CD14-positive monocyte (primary cell): ENCODE measurements around the gene DUS2. TPM values are rescaled to one million over a fixed set of nuclear protein-coding genes. Genes with fewer than 3 reads are reported as not detected.

Experiments
- DNase-seq, 3 donors: peaks; one replicate each; pipeline ENCODE4 v3.0.0-alpha.2; 2011 to 2022
- H2AFZ ChIP-seq: 2 replicates; pipeline ENCODE4 v1.6.0; 2012; ENCODE audit warnings: mild to moderate bottlenecking, low read depth, low read length, inconsistent platforms; ENCODE audit not compliant: insufficient read depth, poor library complexity, severe bottlenecking
- H3K27ac ChIP-seq, 2 donors: 1 replicate in 1 of 2; 2 replicates in 1 of 2; pipeline ENCODE4 v1.5.1; 2012 to 2013; ENCODE audit warnings: low read length in 2 of 2, control low read depth in 1 of 2, inconsistent platforms in 1 of 2, low read depth in 1 of 2, mild to moderate bottlenecking in 1 of 2
- H3K27me3 ChIP-seq, 2 donors: one replicate each; pipeline versions ENCODE4 v1.6.0 to v1.6.1; 2011 to 2013; ENCODE audit warnings: low read length in 2 of 2; ENCODE audit not compliant: control insufficient read depth in 2 of 2, insufficient read depth in 2 of 2
- H3K36me3 ChIP-seq, 2 donors: replicated peaks in 1 of 2; 1 replicate in 1 of 2; 2 replicates in 1 of 2; pipeline versions ENCODE4 v1.5.1 to v1.6.1; 2012 to 2013; ENCODE audit warnings: low read length in 2 of 2, control low read depth in 1 of 2, inconsistent platforms in 1 of 2, mild to moderate bottlenecking in 1 of 2; ENCODE audit not compliant: insufficient read depth in 2 of 2, control insufficient read depth in 1 of 2
- H3K4me1 ChIP-seq, 2 donors: 1 replicate in 1 of 2; 2 replicates in 1 of 2; pipeline versions ENCODE4 v1.5.1 to v1.6.1; 2012 to 2013; ENCODE audit warnings: low read length in 2 of 2, control low read depth in 1 of 2, inconsistent platforms in 1 of 2, mild to moderate bottlenecking in 1 of 2, moderate library complexity in 1 of 2; ENCODE audit not compliant: insufficient read depth in 2 of 2, control insufficient read depth in 1 of 2
- H3K4me2 ChIP-seq: replicated peaks from 2 replicates; pipeline ENCODE3; 2012; ENCODE audit warnings: low read length, moderate library complexity, mild to moderate bottlenecking; ENCODE audit not compliant: poor library complexity, severe bottlenecking; ENCODE audit errors: extremely low read depth
- H3K4me3 ChIP-seq, 3 experiments: fragments of 200-600 bp in 1 of 3; sonication (generic) in 1 of 3; replicated peaks in 1 of 3; 1 replicate in 2 of 3; 2 replicates in 1 of 3; pipeline ENCODE4 v1.5.1; 2011 to 2013; ENCODE audit warnings: low read length in 3 of 3, mild to moderate bottlenecking in 3 of 3, control low read depth in 2 of 3, low read depth in 2 of 3, inconsistent platforms in 1 of 3, moderate library complexity in 1 of 3
- H3K79me2 ChIP-seq: 2 replicates; pipeline ENCODE4 v1.6.0; 2012; ENCODE audit warnings: mild to moderate bottlenecking, control low read depth, inconsistent platforms, low read length, moderate library complexity; ENCODE audit not compliant: insufficient read depth
- H3K9ac ChIP-seq: 2 replicates; pipeline ENCODE4 v1.6.0; 2017; ENCODE audit warnings: low read length, mild to moderate bottlenecking; ENCODE audit not compliant: insufficient read depth, poor library complexity, severe bottlenecking
- H3K9me3 ChIP-seq, 2 donors: replicated peaks in 1 of 2; 1 replicate in 1 of 2; 2 replicates in 1 of 2; pipeline versions ENCODE4 v1.5.1 to v1.6.1; 2012 to 2013; ENCODE audit warnings: low read length in 2 of 2, control low read depth in 1 of 2; ENCODE audit not compliant: control insufficient read depth in 1 of 2, insufficient read depth in 1 of 2
- H4K20me1 ChIP-seq: 2 replicates; pipeline ENCODE4 v1.6.0; 2012; ENCODE audit warnings: mild to moderate bottlenecking, low read length, control low read depth, moderate library complexity; ENCODE audit not compliant: insufficient read depth
- H3K27ac Mint-ChIP-seq, 7 donors: one replicate each; pipeline ENCODE4 v1.8.0; 2020; ENCODE audit warnings: mild to moderate bottlenecking in 7 of 7, mixed read lengths in 7 of 7, moderate library complexity in 6 of 7, inconsistent platforms in 2 of 7
- H3K27me3 Mint-ChIP-seq, 3 donors: one replicate each; pipeline ENCODE4 v1.8.0; 2021 to 2022; ENCODE audit warnings: low read depth in 3 of 3, mild to moderate bottlenecking in 3 of 3, mixed read lengths in 3 of 3, moderate library complexity in 3 of 3, inconsistent platforms in 1 of 3
- H3K36me3 Mint-ChIP-seq, 2 donors: one replicate each; pipeline ENCODE4 v1.8.0; 2020; ENCODE audit warnings: mixed read lengths in 2 of 2, inconsistent platforms in 1 of 2, mild to moderate bottlenecking in 1 of 2
- H3K4me1 Mint-ChIP-seq: one replicate; pipeline ENCODE4 v1.8.0; 2020; ENCODE audit warnings: mild to moderate bottlenecking, mixed read lengths
- H3K4me3 Mint-ChIP-seq, 2 donors: one replicate each; pipeline ENCODE4 v1.8.0; 2020; ENCODE audit warnings: mild to moderate bottlenecking in 2 of 2, mixed read lengths in 2 of 2, moderate library complexity in 1 of 2
- H3K9me3 Mint-ChIP-seq, 7 donors: one replicate each; pipeline ENCODE4 v1.8.0; 2020 to 2022; ENCODE audit warnings: mixed read lengths in 7 of 7, mild to moderate bottlenecking in 6 of 7, moderate library complexity in 6 of 7, inconsistent platforms in 2 of 7
- CTCF ChIP-seq: fragments of 200-600 bp; IDR thresholded peaks from one replicate; pipeline ENCODE4 v1.8.0; 2022; ENCODE audit warnings: antibody characterized with exemption, mild to moderate bottlenecking
- WGBS: methylation state at CpG from one replicate; pipeline ENCODE4 v1.1.5; 2013; ENCODE audit warnings: missing lambda C conversion rate; ENCODE audit not compliant: insufficient coverage; 5-methylcytosine and 5-hydroxymethylcytosine counted together
- intact Hi-C, 2 donors: fragments of 100-400 bp; cut with micrococcal nuclease; formaldehyde crosslinking; loops; one replicate each; pipeline versions ENCODE4 v1.15.0 to v1.15.1; 2023
- polyA plus RNA-seq, 3 donors: library from polyadenylated mRNA; depleted of rRNA in 1 of 3; unstranded in 2 of 3; stranded (reverse) in 1 of 3; fragments of 300-500 nt in 2 of 3; fragments of >200 nt in 1 of 3; fragmentation: Illumina TruSeq in 2 of 3; gene quantifications; 1 replicate in 2 of 3; 2 replicates in 1 of 3; pipeline ENCODE4 v1.2.3, GENCODE V29; 2012 to 2021

DUS2 gene
- polyA plus RNA-seq, 3 donors: 18.4 to 40.7 (median 33.2) TPM

GRCh38 chr16:67976205-67976604 lies 46.9 kb upstream of the DUS2 start:
- H3K4me1 ChIP-seq: no peaks in the 10 kb centered on the region
- Mint-ChIP-seq H3K27me3 (peaks cover 3 to 17% (median 12%) of the 10 kb centered on the region in 3 donors), H3K9me3 (no peaks in the 10 kb centered on the region), H3K27ac (peak overlapping the region in 1 of 7 donors; percentile 41), H3K4me1 (no peaks in the 10 kb centered on the region), H3K36me3 (no peaks in the 10 kb centered on the region), H3K4me3 (peak overlapping the region in 1 of 2 donors; percentile 40)
- no peak overlapping the region for H3K9ac ChIP-seq
- no peaks in the 10 kb centered on the region for H4K20me1 ChIP-seq
- TF ChIP-seq CTCF: no peak
- H3K9me3 ChIP-seq: no peaks in the 10 kb centered on the region
- H3K4me2 ChIP-seq: no peak overlapping the region
- no peaks in the 10 kb centered on the region for H3K79me2 ChIP-seq
- intact Hi-C loops: no loop called here
- DNase-seq: no peak
- no peak overlapping the region for H3K4me3 ChIP-seq
- WGBS: 100% methylated on average over 1 of the region's 2 CpGs
- no peak overlapping the region for H2AFZ ChIP-seq
- no peaks in the 10 kb centered on the region for H3K36me3 ChIP-seq
- no peak overlapping the region for H3K27ac ChIP-seq
- no peaks in the 10 kb centered on the region for H3K27me3 ChIP-seq

GRCh38 chr16:67977005-67977404 lies 46.1 kb upstream of the DUS2 start:
- H3K9me3 Mint-ChIP-seq: peaks cover 0 to 1% (median 0%) of the 10 kb centered on the region in 7 donors
- H3K36me3 ChIP-seq: no peaks in the 10 kb centered on the region
- H3K27me3 ChIP-seq: no peaks in the 10 kb centered on the region
- H4K20me1 ChIP-seq: no peaks in the 10 kb centered on the region
- intact Hi-C loops: no loop called here
- no peaks in the 10 kb centered on the region for H3K4me1 Mint-ChIP-seq
- no peak for TF ChIP-seq CTCF
- H3K79me2 ChIP-seq: no peaks in the 10 kb centered on the region
- no peak overlapping the region for H3K9ac ChIP-seq
- no peaks in the 10 kb centered on the region for H3K9me3 ChIP-seq
- H3K4me1 ChIP-seq: no peaks in the 10 kb centered on the region
- no peak overlapping the region for H3K4me3 ChIP-seq
- H3K27me3 Mint-ChIP-seq: peaks cover 3 to 17% (median 12%) of the 10 kb centered on the region in 3 donors
- no peak overlapping the region for H2AFZ ChIP-seq
- 80% methylated on average over 5 of the region's 5 CpGs for WGBS
- no peak overlapping the region for H3K4me2 ChIP-seq
- H3K27ac ChIP-seq: no peak overlapping the region
- no peaks in the 10 kb centered on the region for H3K36me3 Mint-ChIP-seq
- H3K27ac Mint-ChIP-seq: peak overlapping the region in 1 of 7 donors; percentile 42
- DNase-seq: no peak
- H3K4me3 Mint-ChIP-seq: no peak overlapping the region
